HG02981 (cell line): Measurements from ENCODE around the gene ZBTB9.

Experiments used
- ATAC-seq: cut with Tn5 transposase; IDR thresholded peaks from one replicate; pipeline ENCODE4 v1.9.1; 2021; ENCODE audit warnings: mild to moderate bottlenecking, moderate library complexity; ENCODE audit not compliant: unreplicated experiment

Gene ZBTB9

DNA sequence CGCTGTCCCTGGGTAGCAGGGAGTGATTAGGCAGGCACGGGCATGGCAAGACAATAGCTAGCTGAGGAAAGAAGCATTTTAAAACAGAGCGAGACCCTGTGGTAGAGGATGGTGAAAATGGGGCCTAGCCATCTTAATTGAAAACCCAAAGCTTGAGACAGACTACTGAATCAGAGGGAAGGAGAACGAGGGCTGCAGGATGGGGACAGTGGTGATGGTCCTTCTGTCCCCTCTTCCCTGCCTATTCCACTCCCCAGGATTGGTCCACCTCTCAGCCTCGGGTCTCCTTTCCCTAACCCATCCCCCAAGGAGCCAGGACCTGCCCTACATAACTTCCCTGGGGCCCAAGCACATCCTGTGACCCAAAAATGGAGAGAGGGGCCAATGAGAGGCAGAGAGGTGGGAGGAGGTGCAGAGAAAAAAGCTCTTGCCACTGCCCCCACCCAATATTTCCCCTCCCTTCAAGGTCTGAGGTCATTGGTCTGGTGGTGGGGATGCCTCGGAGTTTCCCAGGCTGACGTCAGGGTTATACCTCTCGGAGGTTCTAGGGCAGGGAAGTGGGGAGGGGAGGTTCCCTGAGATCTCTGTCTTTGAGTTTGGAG, 35.6 kb upstream of the ZBTB9 start:
- ATAC-seq: no peak

DNA sequence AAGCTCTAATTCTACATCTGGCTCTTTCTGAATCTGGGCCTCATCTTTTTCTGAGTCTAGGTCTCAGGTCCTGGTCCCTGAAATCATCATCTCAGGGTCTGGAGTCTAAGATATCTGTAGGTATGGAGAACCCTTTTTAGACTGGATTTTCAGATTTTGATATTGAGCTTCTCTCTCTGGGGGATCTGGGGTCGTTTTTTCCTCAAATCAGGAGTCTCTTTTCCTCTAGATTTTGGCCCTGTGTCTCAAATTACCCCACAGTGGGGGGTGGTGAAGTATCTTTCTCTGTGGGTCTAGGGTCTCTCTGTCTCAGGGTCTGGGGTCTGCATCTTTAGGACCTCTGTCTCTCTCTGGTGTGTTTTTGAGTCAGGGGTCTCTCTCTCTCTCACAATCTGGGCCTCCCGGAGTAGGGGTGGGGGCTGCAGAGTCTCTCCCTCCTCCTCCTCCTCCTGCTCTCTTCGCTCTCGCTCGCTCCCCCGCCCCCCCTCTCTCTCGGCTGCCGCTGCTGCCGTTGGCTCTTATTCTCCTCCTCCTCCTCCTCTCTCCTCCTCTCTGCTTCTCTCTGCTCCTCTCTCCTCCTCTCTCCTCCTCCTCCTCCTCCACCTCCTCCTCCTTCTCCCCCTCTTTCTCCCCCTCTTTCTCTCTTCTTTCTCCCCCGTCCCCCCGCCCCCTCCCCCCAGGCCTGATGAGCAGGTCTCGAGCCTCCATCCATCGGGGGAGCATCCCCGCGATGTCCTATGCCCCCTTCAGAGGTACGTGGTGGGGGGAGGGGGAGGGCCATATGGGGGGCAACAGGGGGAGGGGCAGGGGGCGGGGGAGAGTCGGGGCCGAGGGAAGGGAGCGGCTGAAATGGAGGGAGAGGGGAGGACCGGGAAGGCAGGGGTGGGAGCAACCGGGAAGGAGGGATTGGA, 34.5 kb upstream of the ZBTB9 start, which contains the start of gene SYNGAP1:
TSS of gene SYNGAP1 (plus strand) at position 486 of the 911 bp plus-strand sequence. CDS start at position 686, 200 bp downstream.
- no peak for ATAC-seq

DNA sequence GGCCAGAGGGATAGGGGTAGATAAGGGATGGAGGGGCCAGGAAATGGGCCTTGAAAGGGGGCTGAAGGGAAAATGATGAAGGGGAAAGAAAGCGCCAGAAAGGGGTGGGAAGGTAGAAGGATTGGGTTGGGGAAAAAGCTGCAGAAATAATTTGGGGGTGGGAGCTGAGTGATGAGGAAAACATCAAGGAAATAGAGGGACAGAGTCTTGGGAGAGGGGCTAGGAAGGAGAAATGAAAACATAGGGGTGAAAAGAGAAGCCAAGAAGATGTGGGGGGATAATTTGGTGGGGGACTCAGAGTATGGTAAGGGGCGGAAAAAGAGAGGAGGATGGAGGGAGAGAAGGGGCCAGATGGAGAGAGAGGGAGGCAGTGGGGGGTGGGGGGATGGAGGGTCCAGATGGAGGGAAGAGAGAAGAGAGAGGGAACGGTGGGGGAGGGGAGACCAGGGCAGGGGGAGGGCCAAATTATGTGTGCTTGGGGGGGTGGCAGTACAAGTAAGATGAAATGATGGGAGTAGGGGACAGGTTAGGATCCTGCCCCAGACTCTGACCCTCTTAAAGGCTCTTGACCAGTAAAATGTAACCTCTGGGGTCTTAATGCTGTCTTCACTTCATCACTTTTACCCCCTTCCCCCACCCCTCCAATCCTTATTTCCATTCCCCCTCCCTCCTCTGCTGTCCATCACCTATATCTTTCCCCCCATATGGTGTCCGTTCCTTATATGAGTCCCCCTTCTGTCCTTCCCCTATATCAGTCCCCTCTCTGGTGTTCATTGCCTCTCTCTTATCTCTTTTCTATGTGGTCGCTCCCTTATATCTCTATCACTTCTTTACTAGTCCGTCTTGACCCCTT, 33.7 kb upstream of the ZBTB9 start:
- ATAC-seq: no peak

DNA sequence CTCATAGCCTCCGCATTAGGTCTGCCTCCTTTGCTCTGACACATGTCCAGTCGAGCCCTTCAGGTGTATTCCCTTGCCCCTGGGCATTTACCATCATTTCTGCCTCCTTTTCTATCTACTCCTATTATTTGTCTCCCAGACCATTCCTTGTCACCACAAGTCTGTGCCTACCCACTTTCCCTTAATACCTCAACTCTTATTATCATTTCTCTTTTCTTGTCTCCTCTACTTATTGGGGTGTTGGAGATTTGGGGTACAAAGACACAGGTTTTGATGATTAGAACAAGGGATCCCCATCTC, 33.1 kb upstream of the ZBTB9 start:
- no peak for ATAC-seq

DNA sequence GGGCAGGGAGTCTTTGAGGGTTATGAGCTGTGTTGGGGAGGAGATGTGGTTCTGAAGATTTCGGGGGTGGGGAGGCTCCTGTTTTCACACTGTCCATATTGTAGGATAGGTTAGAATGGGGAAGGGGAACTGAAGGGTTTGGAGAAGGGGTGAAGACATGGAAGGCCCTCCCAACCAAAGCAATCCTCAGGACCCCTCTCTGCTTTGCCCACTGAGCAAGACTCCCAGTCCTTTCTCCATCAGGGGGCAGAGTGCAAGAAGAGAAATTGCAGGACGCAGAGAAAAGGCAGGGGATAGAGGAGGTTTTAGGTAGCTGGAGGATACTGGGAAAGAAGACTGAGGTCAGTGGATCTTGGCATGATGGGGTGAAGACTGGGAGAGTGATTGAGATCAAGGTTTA, 30.6 kb upstream of the ZBTB9 start:
- ATAC-seq: no peak

DNA sequence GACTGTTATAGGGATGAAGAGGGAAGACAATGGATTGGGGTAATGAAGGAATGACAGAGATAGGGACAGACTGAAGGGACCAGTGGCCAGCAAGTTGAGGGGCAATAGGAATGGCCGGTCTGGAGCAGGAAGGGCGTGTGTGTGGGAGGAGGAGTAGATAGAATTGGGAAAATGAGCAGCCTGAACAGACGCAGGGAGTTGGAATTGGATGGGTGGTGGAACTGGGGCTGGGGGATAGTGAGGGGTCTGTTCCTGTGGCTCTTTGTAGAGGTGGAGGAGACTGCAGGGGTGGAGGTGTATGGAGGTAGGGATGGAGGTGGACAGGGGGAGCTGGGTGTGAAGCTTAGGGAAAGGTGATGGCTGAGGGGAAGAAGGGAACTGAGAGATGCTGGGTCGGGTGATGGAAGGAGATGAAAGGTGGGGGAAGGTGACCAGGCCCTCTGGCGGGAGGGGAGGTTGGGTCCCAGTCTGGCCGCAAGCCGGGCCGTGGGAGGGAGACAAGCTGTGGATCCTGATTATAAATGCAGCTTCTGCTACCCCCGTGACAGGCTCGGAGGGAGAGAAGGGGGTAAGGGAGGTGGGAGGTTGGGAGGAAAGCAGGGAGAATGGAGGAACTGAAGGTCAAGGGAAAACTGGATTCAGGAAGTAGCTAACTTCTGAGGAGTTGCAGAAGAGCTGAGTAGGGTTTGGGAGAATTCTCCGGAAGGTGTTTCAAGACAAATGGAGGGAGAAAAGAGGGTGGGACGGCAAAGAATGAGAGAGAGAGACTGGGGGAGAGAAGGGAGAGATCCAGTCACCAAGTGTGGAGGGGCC, 29.3 kb upstream of the ZBTB9 start:
- ATAC-seq: no peak

DNA sequence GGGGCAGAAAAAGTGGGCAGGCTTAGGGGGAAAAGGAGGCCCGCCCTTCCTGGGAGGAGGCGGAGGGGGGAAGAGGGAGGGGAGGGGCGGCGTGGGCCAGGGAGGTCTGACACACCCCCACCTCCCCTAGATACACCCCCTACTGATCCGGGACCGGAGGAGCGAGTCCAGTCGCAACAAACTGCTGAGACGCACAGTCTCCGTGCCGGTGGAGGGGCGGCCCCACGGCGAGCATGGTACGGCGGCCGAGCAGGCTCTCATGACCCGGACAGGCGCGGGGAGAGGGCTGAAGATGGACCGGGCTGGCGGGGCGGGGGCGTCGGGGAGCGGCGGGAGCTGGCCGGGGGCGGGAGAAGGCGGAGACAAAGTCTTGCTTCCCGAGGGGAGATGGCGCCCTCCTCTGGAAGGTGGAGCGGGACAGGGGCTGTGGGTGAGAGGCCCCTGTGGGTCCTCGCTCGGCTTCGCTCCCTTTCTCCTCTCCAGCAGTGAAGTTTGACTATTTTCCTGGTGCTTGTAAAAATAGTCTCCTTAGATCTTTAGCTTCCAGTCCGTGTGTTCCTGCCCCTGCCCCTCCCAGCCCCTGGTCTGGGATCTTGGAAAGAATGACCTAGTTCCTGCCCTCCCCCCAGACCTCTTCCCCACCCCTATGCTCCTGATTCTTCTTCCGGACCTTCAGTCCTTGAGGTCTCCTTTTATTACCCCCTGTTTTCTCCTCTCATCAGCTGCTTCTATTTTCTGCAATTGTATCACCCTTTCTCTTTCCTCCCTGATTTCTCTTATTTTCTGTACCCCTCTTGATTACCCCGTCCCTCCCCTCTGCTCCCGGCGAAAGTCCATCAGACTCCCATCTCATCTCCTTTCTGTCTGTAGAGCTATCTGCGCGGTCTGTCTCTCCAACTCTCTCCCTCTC, 28.5 kb upstream of the ZBTB9 start:
- ATAC-seq: peak; percentile 43

DNA sequence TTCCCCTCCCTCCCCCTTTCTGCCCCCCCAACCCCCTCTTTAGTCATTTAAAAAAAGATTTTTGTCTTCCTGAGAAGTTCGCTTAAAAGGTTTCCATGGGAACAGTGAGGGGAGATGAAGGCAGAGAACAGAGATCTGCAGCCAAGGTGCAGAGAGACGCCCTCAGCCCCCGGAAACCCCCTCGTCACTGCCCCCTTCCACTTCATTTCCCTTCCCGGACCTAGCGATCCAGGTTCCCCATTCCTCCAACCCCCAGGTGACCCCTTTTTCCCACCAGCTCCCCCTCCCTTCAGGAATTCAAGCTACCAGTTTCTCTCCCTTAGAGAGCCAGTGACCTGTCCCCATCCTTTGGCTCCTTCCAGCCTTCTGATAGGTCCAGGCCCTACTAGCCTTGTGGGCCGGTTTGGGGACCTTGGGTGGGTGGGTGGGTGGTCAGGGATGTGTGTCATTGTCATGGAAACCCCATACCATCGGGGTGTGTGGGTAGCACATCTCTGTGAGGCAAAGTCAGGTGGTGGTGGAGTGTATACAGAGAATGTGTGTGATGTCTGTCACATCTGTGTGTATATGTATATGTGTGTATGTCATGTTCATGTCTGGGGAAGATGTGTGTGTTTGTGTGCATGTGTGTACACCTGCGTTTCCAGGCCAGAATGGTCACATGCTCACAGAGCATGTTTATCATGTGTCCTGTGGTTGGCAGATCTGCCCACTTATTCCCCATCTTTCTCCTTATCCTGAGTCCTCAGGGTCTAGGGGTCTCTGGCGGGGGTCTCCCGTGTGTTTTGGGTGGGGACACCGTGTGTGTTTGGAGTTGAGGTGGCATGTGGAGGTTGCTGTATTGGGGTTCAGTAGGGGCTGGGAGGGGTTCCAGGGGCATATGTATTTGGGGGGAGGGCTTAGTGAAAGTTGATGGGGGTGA, 27.5 kb upstream of the ZBTB9 start:
- no peak for ATAC-seq

DNA sequence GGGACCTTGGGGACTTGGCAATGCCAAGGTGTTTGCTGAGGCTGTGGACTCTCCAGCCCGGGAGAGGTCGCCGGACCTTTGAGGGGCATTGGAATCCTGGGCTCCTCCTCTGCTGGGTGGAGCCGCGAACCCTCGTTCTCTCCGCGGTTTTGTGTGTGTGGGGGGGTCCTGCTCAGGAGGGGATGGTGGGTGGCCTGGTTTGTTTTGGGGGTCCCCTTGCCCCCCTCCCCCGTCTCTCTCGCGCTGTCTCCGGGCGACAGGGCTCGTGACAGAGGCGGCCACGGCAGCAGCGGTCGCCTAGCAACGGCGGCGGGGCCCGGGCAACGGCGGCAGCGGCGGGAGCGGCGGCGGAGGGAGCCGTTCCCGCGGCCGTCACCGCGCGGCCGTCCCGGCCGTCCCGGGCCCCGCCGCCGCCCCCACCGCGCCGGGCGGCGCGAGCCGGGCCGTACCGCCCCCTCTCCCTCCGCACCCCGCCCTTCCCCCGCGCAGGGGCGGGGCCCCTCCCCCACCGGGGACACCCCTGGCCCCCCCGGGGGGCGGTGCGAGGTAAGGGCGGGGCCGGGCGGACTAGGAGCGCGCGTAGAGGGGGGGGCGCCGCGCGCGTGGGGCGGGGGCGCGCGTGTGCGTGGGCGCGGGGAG, 26.7 kb upstream of the ZBTB9 start:
- ATAC-seq: no peak

DNA sequence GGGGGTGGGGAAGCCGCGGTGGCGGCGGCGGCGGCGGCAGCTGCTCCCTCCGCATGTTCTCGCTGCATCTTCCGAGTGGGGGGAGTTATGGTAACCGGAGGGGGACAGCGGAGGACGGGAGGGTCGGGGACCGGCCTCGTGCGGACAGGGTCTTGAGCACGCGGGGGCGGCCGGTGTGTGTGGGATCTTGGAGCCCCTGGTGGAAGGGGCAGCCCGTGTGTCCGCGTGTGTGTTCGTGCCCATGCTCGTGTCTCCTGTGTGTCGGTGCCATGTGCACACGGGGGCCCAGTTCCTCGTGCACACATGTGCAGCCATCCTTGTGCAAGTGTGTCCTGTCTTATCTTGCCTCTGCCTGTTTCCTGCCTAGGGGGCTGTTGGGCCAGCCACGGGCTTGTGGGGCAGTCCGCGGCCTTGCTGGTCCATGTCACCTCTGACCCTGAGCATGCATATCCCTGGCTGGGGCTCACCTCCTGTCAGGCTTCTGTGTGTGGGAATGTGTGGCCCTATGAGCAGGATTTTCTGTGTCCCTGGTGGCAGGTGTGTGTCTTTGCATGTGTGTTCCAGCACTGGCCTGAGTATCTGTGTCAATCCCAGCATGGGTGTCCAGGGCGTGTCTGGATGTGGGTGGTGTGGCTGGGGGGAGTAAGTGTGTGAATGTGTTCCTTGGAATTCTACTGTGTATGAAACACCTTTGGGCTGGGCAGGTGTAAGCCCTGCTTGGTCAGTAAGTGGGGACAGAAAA, 26.0 kb upstream of the ZBTB9 start:
- ATAC-seq: no peak

DNA sequence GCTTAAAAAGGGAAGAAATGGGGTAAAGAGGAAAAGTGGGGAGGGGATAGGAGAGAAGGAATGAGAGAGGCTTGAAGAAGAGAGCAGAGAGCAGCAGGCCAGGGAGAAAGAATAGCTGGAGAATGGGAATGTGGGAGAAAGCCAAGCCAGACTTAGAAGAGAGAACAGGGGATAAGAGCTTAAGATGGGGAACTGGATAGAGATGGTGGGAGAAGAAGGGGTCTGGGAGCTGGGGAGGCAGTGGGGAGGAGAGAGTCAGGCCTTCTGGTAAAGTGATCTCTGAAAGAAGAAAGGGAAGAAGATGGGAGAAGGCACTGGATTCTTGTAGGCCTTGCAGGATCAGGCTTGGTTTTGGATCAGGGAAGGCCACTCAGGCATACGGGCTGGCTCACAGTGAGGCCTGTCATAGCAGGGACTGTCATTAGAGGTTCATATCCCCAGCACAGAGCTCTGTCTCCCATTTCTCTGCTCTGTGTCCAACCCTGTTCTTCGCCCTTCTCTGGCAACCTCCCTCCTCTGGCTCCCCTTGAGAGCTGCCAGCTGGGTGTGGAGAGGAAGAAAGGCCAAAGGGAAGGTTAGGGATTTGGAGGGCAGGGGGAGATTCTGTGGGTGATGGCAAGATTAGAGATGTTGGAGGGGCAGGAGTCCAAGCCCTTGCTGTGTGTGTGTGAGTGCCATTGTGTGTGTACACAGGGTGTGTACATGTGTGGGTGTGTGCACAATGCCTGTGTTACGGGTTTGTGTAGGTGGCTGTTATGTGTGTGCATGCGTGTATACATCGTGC, 25.2 kb upstream of the ZBTB9 start:
- no peak for ATAC-seq

DNA sequence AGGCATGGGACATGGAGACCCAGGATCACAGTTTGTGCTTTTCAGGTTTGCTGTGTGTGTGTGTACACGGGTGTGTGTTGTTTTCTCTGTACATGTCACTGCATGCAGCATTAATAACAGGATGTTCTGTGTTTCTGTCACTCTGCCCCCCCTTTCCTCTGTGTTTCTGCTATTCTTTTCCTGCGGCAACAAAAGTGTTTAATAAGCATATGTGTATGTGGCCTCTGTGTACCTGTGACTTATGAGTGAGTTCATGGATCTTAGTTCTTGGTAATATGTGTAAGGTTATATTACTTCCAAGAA, 24.7 kb upstream of the ZBTB9 start:
- ATAC-seq: no peak

DNA sequence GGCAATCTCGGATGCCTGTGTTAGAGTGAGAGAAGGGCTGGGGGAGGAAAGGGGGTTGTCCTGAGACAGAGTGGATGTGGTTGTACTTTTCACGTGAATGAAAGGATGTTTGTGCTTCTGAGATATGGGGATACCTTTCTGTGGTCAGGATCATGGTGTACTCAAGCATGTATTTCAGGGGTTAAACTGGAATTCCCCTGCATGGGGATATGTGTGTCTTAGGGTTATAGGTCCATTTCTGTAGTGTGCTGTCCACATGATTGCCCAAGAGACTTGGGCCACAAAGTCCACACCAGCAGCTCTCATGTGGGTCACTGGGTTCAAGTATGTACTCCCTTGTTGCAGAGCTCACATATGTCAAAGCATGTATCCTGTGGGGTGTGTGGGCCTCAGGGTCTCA, 24.0 kb upstream of the ZBTB9 start:
- no peak for ATAC-seq

DNA sequence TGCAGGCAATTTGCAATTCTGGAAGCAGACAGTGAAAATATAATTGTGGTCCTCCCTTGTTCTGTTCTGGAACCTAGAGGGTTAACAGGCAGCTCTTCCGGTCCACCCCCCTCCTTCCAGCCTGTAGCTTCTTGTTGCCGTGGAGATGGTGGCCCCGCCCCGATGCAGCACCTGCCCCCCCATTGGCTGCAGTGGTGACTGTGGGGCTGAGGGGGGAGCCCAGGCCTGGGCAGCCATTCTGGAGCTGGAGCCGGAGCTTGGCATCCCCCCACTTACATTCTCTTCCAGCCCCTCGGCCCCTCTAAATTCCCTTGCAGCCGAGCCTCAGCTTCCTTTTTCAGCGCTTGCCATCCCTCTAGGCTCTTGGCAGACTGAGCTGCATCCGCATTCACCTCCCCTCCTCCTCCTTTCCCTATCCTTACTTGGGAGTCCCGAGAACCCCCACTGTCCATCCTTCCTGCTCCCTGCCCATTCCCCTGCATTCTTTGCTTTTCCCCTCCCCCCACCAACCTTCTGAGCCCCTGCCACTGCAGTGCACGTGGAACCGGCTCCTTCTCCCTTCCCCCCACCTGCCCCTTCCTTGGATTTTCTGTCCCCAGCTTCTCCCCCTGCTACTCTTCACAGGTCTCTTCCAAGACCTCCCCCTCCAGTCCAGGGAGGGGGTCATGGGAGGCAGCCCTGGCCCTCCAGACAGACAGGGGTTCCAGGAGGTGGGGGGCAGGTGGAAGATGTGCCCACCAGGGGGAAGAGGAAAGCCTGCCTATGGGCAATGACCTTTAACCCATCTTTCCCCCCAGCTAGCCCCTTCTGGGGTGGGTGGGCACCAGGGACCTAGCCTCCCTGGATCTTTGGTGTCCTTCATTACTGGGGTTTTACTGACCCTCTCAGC, 23.1 kb upstream of the ZBTB9 start:
- ATAC-seq: peak; percentile 57

DNA sequence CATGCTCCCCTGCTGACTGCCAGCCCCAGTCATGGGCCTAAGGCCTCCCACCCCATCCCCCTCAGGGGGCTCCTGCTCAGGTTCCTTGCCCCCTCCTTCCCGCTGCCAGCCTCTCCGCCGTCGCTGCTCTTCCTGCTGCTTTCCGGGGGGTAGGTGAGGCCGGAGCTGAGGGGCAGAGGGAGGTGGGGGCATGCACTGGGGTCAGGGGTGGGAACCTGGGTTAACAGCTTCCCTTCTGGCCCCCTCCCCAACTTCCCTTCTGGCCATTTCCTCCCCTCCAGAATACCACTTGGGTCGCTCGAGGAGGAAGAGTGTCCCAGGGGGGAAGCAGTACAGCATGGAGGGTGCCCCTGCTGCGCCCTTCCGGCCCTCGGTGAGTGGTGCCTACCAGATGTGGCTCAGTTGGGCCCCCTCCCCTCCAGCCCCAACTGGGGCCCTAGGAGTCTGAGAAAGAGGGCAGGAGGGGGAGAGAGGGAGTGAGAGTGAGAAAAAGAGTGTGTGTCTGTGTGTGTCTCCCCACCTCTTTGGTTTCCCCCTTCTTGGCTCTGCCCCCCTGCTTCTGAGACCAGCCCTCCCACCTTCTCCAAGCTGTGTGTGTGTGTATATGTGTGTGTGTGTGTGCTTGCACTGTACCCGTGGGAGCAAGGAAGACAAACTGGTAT, 22.4 kb upstream of the ZBTB9 start:
- no peak for ATAC-seq
